IPS-20b (cell line): ENCODE data around the gene NOL4L.

ENCODE experiments used
- H3K27ac ChIP-seq: one replicate; pipeline ENCODE4 v1.5.1; 2013; ENCODE audit warnings: low read length
- H3K27me3 ChIP-seq: 2 replicates; pipeline ENCODE4 v1.6.1; 2013; ENCODE audit warnings: mild to moderate bottlenecking, low read length, inconsistent platforms; ENCODE audit not compliant: insufficient read depth
- H3K36me3 ChIP-seq: 2 replicates; pipeline ENCODE4 v1.6.1; 2013; ENCODE audit warnings: low read depth, mild to moderate bottlenecking, inconsistent platforms, low read length, moderate library complexity; ENCODE audit not compliant: insufficient read depth
- H3K4me1 ChIP-seq: 2 replicates; pipeline ENCODE4 v1.6.1; 2013; ENCODE audit warnings: mild to moderate bottlenecking, control low read depth, inconsistent platforms, low read length, moderate library complexity; ENCODE audit not compliant: insufficient read depth
- H3K4me3 ChIP-seq: 2 replicates; pipeline ENCODE4 v1.5.1; 2013; ENCODE audit warnings: mild to moderate bottlenecking, low read length, inconsistent platforms
- H3K9ac ChIP-seq: 2 replicates; pipeline ENCODE4 v1.6.1; 2013; ENCODE audit warnings: low read depth, mild to moderate bottlenecking, inconsistent platforms, low read length, moderate library complexity
- H3K9me3 ChIP-seq: 2 replicates; pipeline ENCODE4 v1.6.1; 2013; ENCODE audit warnings: mild to moderate bottlenecking, low read depth, low read length, inconsistent platforms; ENCODE audit not compliant: insufficient read depth

NOL4L gene

DNA sequence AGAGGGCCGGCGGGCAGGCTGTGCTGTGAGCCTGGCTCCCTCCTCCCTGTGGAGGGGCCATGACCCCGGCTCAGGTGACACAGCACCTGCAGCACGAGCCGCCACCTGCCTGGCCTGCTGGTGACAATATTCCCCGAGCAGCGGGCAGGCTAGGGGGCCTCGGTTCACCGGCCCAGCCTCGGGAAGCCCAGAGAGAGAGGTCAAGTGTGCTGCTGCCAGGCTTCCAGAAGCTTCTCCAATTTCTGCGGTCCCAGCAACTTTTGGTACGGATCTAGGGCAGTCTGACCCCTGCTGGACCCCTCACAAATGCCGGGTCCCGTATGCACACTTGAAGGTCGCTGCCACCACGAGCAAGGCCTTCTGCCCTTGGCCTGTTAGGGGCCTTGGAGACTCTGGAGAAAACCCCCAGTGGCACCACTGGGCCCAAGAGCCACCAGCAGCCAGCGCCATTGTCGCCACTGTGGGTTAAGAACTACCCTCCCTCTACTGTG, 38.6 kb upstream of the NOL4L start:
- Histone ChIP-seq H3K9ac (no peak overlapping the region), H3K9me3 (no peaks in the 10 kb centered on the region), H3K4me3 (no peak overlapping the region), H3K27me3 (no peaks in the 10 kb centered on the region), H3K27ac (no peak overlapping the region), H3K4me1 (peaks cover 7% of the 10 kb centered on the region; the same call in 1 of the 2 replicates), H3K36me3 (no peaks in the 10 kb centered on the region)

- Histone ChIP-seq H3K4me3 (no peak overlapping the region), H3K9me3 (no peaks in the 10 kb centered on the region), H3K27me3 (no peaks in the 10 kb centered on the region), H3K9ac (no peak overlapping the region), H3K27ac (no peak overlapping the region), H3K36me3 (no peaks in the 10 kb centered on the region), H3K4me1 (peaks cover 5% of the 10 kb centered on the region; the same call in 1 of the 2 replicates)
Measured at GRCh38 chr20:32622585-32623468, 37.7 kb upstream of the NOL4L start.

GRCh38 chr20:32621891-32622584, 36.9 kb upstream of the NOL4L start:
- no peak overlapping the region for H3K9ac ChIP-seq
- no peaks in the 10 kb centered on the region for H3K36me3 ChIP-seq
- H3K4me3 ChIP-seq, result no peak overlapping the region
- no peaks in the 10 kb centered on the region for H3K27me3 ChIP-seq
- H3K4me1 ChIP-seq, result no peaks in the 10 kb centered on the region
- no peaks in the 10 kb centered on the region for H3K9me3 ChIP-seq
- no peak overlapping the region for H3K27ac ChIP-seq

- Histone ChIP-seq H3K4me1 (no peaks in the 10 kb centered on the region), H3K9ac (no peak overlapping the region)
Measured at GRCh38 chr20:32621071-32621890, 36.1 kb upstream of the NOL4L start.

DNA sequence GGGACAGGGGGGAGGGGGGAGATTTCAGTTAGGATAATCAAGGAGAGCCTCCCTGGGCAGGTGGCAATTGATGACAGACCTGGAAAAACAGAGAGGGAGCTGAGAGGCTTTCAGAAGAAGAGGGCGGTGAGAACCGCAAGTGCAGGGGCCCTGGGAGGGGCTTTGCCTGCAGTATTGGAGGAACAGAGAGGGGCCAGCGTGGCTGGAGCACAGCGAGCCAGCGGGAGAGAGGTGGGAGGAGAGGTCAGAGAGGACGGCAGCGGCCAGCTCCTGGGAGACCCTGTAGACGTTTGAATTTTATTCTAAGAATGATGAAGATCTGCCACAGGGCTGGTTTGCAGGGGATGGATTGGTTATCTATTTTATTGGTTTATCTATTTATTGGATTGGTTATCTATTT, 34.5 kb upstream of the NOL4L start:
- H3K27ac ChIP-seq, result no peak overlapping the region
- no peak overlapping the region for H3K9ac ChIP-seq

More at GRCh38 chr20:32621071-32621890, 36.1 kb upstream of the NOL4L start:
- H3K27me3 ChIP-seq, result no peaks in the 10 kb centered on the region
- H3K4me3 ChIP-seq, result no peak overlapping the region
- no peak overlapping the region for H3K27ac ChIP-seq
- H3K9me3 ChIP-seq, result no peaks in the 10 kb centered on the region
- no peaks in the 10 kb centered on the region for H3K36me3 ChIP-seq

GRCh38 chr20:32614772-32615171, 29.6 kb upstream of the NOL4L start:
- no peaks in the 10 kb centered on the region for H3K9me3 ChIP-seq
- H3K36me3 ChIP-seq, result no peaks in the 10 kb centered on the region
- H3K27ac ChIP-seq, result no peak overlapping the region
- H3K4me3 ChIP-seq, result no peak overlapping the region
- H3K4me1 ChIP-seq, result no peaks in the 10 kb centered on the region
- no peaks in the 10 kb centered on the region for H3K27me3 ChIP-seq
- H3K9ac ChIP-seq, result no peak overlapping the region

More for the DNA sequence above, 34.5 kb upstream of the NOL4L start:
- H3K36me3 ChIP-seq, result no peaks in the 10 kb centered on the region
- no peaks in the 10 kb centered on the region for H3K9me3 ChIP-seq
- no peaks in the 10 kb centered on the region for H3K4me1 ChIP-seq
- H3K27me3 ChIP-seq, result no peaks in the 10 kb centered on the region
- no peak overlapping the region for H3K4me3 ChIP-seq

DNA sequence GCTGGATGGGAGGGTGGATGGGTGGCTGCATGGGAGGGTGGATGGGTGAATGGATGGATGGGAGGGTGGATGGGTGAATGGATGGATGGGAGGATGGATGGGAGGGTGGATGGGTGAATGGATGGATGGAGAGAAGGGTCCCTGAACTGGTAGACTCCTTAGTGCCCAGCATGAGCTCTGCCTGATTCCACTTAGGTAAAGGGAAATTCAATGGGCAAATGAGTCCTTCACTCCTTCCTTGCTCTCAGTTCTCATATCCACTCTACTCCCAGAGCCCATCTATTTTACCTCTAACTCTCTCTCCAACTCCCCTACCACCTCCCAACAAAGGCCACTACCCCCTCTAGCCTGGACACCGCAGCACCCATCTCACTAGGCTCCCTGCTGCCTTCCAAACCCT, 29.2 kb upstream of the NOL4L start:
- no peak overlapping the region for H3K9ac ChIP-seq

DNA sequence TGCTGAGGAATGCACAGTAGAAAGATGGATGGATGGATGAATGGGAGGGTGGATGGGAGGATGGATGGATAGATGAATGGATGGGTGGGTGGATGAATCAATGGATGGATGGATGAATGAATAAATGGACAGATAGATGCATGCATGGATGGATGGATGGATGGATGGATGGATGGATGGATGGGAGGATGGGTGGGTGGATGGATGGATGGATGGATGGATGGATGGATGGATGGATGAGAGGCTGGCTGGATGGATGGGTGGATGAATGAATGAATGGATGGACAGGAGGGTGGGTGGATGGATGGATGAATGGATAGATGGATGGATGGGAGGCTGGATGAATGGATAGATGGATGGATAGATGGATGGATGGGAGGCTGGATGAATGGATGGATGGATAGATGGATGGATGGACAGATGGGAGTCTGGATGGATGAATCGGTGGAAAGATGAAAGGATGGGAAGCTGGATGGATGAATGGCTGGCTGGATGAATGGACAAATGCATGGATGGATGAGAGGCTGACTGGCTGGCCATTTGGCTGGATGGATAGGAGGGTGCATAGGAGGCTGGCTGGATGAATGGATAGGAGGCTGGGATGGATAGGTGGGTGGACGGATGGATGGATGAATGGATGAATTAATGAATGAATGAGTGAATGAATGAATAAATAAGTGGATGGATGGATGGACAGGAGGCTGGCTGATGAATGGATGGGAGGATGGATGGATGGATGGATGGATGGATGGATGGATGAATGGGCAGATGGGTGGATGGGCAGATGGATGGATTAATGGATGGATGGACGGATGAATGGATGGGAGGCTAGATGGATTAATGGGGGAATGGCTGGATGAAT, 28.3 kb upstream of the NOL4L start:
- H3K27ac ChIP-seq, result no peak overlapping the region
- no peak overlapping the region for H3K4me3 ChIP-seq
- no peaks in the 10 kb centered on the region for H3K4me1 ChIP-seq
- no peaks in the 10 kb centered on the region for H3K27me3 ChIP-seq
- no peaks in the 10 kb centered on the region for H3K9me3 ChIP-seq
- no peaks in the 10 kb centered on the region for H3K36me3 ChIP-seq
- no peak overlapping the region for H3K9ac ChIP-seq

More for the DNA sequence above, 29.2 kb upstream of the NOL4L start:
- no peak overlapping the region for H3K4me3 ChIP-seq
- no peak overlapping the region for H3K27ac ChIP-seq
- no peaks in the 10 kb centered on the region for H3K4me1 ChIP-seq
- H3K27me3 ChIP-seq, result no peaks in the 10 kb centered on the region
- no peaks in the 10 kb centered on the region for H3K9me3 ChIP-seq
- H3K36me3 ChIP-seq, result no peaks in the 10 kb centered on the region

DNA sequence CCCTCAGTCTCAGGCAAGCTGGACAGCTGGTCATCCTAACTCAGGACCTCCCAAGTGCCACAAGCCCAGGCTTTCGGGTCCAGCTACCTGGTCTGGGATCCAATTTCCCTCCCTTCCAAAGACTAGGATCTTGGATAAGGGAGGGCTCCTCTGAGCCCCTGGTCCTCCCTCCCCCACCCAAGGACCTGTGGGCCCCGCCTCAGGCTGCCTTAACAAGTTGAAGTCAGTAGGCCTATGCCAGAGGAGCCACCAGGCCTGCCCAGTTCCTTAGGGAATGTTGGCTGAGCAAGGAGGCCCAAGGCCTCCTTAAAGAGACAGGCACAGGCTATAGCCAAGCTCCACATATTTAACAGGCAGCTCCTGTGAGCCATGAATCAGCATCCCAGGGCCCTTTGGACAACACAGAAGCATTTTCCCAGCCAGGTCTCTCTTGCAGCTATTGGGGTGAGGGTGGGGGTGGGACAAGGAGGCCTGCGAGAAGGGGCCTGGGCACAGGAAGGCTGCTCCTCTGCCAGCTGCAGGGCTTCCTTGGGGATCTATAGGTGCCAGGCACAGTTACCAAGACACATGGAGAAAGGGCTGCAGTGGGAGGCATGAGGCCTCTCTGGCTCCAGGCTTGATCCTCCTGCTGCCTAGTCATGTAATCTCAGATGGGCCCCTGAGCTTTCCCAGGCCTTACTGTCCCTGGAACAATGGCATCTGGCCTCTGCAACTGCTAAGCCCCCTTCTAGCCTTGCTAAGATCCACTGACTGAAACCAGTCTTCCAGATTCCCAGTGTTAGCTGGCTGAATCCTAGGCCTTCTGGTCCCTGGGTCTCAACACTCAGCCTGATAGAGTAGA, 27.4 kb upstream of the NOL4L start:
- H3K4me3 ChIP-seq, result no peak overlapping the region
- no peaks in the 10 kb centered on the region for H3K9me3 ChIP-seq
- H3K36me3 ChIP-seq, result no peaks in the 10 kb centered on the region
- no peaks in the 10 kb centered on the region for H3K4me1 ChIP-seq
- no peak overlapping the region for H3K27ac ChIP-seq
- H3K9ac ChIP-seq, result no peak overlapping the region
- H3K27me3 ChIP-seq, result no peaks in the 10 kb centered on the region

GRCh38 chr20:32611868-32612267, 26.7 kb upstream of the NOL4L start:
- H3K36me3 ChIP-seq, result no peaks in the 10 kb centered on the region
- no peak overlapping the region for H3K9ac ChIP-seq
- no peaks in the 10 kb centered on the region for H3K4me1 ChIP-seq
- H3K27me3 ChIP-seq, result no peaks in the 10 kb centered on the region
- H3K9me3 ChIP-seq, result no peaks in the 10 kb centered on the region
- H3K27ac ChIP-seq, result no peak overlapping the region
- H3K4me3 ChIP-seq, result no peak overlapping the region
